GM12878 (cell line): Measurements from ENCODE around the gene ZKSCAN5. TPM values are rescaled to one million over a fixed set of nuclear protein-coding genes. Genes with fewer than 3 reads are reported as not detected.
A peak's percentile ranks its signal among the peaks of the same experiment; 100 is the strongest.

Experiments used
- CHD4 ChIP-seq: fragments of 200-600 bp; sonication (generic); IDR thresholded peaks from 2 replicates; pipeline ENCODE4 v1.6.1; 2016; ENCODE audit warnings: mild to moderate bottlenecking
- CREM ChIP-seq: IDR thresholded peaks from 2 replicates; pipeline ENCODE4 v1.6.1; 2014; ENCODE audit warnings: antibody characterized with exemption, low read depth
- EGR1 ChIP-seq, 2 experiments: IDR thresholded peaks; 1 replicate in 1 of 2; 2 replicates in 1 of 2; pipeline ENCODE4 v1.6.1; 2011 to 2012; ENCODE audit warnings: low read depth in 2 of 2, low read length in 2 of 2, borderline replicate concordance in 1 of 2, mild to moderate bottlenecking in 1 of 2, moderate library complexity in 1 of 2
- ETV6 ChIP-seq, 2 experiments: fragments of 450-650 bp in 1 of 2; IDR thresholded peaks in 1 of 2; conservative IDR thresholded peaks in 1 of 2; 2 replicates each; pipeline ENCODE4 v1.6.1; 2014; ENCODE audit warnings: antibody characterized with exemption in 1 of 2, borderline replicate concordance in 1 of 2, low read depth in 1 of 2, mild to moderate bottlenecking in 1 of 2, moderate library complexity in 1 of 2
- JUND ChIP-seq: IDR thresholded peaks from 2 replicates; pipeline ENCODE4 v1.6.1; 2012; ENCODE audit warnings: low read depth, mild to moderate bottlenecking, low read length, improper control_type of control experiment, moderate library complexity
- MEF2B ChIP-seq: fragments of 450-650 bp; IDR thresholded peaks from 2 replicates; pipeline ENCODE4 v1.6.1; 2018; ENCODE audit warnings: mild to moderate bottlenecking, moderate library complexity; ENCODE audit not compliant: partially characterized antibody, poor library complexity, severe bottlenecking
- MTA2 ChIP-seq: fragments of 450-650 bp; IDR thresholded peaks from 2 replicates; pipeline ENCODE4 v1.6.1; 2016; ENCODE audit warnings: low read depth, mild to moderate bottlenecking, moderate library complexity
- NR2C2 ChIP-seq: IDR thresholded peaks from 2 replicates; pipeline ENCODE4 v1.6.1; 2011; ENCODE audit warnings: borderline replicate concordance, low read depth; ENCODE audit not compliant: control insufficient read depth, insufficient read length
- PML ChIP-seq: IDR thresholded peaks from 2 replicates; pipeline ENCODE4 v1.6.1; 2012; ENCODE audit warnings: low read length, inconsistent platforms
- SIX5 ChIP-seq: IDR thresholded peaks from 2 replicates; pipeline ENCODE4 v1.6.1; 2011; ENCODE audit warnings: mild to moderate bottlenecking, low read depth, low read length, moderate library complexity; ENCODE audit not compliant: severe bottlenecking
- SPI1 ChIP-seq: IDR thresholded peaks from 2 replicates; pipeline ENCODE4 v1.6.1; 2011; ENCODE audit warnings: low read depth, mild to moderate bottlenecking, low read length, moderate library complexity, borderline replicate concordance; ENCODE audit not compliant: insufficient read depth
- ZNF217 ChIP-seq: fragments of 450-650 bp; IDR thresholded peaks from 2 replicates; pipeline ENCODE4 v1.6.1; 2017; ENCODE audit warnings: antibody characterized with exemption, mild to moderate bottlenecking
- polyA plus RNA-seq, 11 experiments: library from polyadenylated mRNA; depleted of rRNA in 4 of 11; unstranded in 6 of 11; stranded (reverse) in 5 of 11; fragments of >200 nt; fragmentation: Nextera tagmentation in 4 of 11; fragmentation: Illumina TruSeq in 1 of 11; extraction: Ambion mirVana in 4 of 11; extraction: Trizol in 1 of 11; gene quantifications; 1 replicate in 1 of 11; 2 replicates in 10 of 11; pipeline versions ENCODE4 v1.2.1 to v1.2.3, GENCODE V29; 2011 to 2016; ENCODE audit warnings: inconsistent platforms in 2 of 11, missing spikeins in 2 of 11, low read depth in 1 of 11
- total RNA-seq, 4 experiments: library from RNA; depleted of rRNA in 3 of 4; stranded (reverse); fragments of >200 nt in 3 of 4; fragmentation: Illumina TruSeq in 1 of 4; extraction: Trizol in 1 of 4; gene quantifications; 2 replicates each; pipeline versions ENCODE4 v1.2.1 to v1.2.3, GENCODE V29; 2013 to 2021
- TF ChIP-seq, protein P1 (sequence below): fragments of 450-650 bp; formaldehyde crosslinking; IDR thresholded peaks from 2 replicates; pipeline ENCODE4 v1.4.0; 2020; ENCODE audit warnings: mild to moderate bottlenecking, moderate library complexity
- TF ChIP-seq, protein P2 (sequence below): fragments of 450-650 bp; IDR thresholded peaks from 2 replicates; pipeline ENCODE4 v1.6.1; 2016; ENCODE audit warnings: mild to moderate bottlenecking
- TF ChIP-seq, protein P3 (sequence below): fragments of 450-650 bp; IDR thresholded peaks from 2 replicates; pipeline ENCODE4 v1.6.1; 2016; ENCODE audit warnings: mild to moderate bottlenecking
- TF ChIP-seq, protein P4 (sequence below): IDR thresholded peaks from 2 replicates; pipeline ENCODE4 v1.6.1; 2011; ENCODE audit warnings: borderline replicate concordance, low read depth, mild to moderate bottlenecking, moderate library complexity, low read length; ENCODE audit not compliant: insufficient read depth, poor library complexity, severe bottlenecking
- TF ChIP-seq, protein P5 (sequence below): IDR thresholded peaks from 2 replicates; pipeline ENCODE4 v1.6.1; 2011; ENCODE audit warnings: mild to moderate bottlenecking, low read depth, low read length, moderate library complexity; ENCODE audit not compliant: insufficient replicate concordance
- TF ChIP-seq, protein P6 (sequence below): IDR thresholded peaks from 2 replicates; pipeline ENCODE4 v1.6.1; 2012; ENCODE audit warnings: low read depth, low read length, improper control_type of control experiment

ZKSCAN5 gene
- total and polyA plus RNA-seq, 10 of the 15 experiments (the other 5 are each of a cell fraction or from before 2014, with no cell fraction given): 2.5 to 10.1 (median 7.7) TPM

DNA sequence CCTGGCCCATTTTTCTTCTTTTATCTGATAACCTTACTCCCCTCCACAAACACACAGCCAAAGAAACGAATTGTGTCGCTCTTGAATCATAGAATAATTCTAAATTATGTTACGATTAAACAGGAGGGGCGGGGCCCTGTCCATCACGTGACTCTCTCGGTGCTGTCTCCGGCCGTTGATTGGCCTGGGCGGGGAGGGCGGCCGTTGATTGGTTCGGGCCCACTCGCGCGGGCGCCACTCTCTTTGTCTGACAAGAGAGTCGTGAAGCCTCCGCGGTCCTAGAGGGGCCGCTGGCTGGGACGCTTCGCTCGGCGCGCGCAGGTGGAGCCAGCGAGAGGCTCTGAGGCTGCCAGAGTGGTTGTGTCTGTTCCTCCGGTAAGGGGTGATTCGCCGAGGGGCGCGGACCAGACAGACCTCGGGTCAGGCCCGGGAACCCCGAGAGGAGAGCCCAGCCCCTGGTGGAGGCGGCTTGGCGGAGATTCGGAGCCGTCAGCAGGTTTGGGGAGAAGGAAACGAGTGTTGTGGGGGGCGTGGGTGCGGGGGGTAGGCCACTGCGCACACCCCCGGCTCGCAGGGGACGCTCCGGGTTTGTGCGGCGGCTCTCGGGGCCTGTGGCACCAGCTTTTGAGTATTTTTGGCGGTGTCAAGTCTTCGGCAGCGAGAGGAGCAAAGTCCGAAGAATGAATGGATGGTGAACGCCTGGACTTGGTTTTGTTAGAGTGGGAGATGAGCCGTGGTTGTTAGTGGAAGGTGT, 31.7 kb upstream of the ZKSCAN5 start, which contains the start of gene ZNF789 (continued):
- TF ChIP-seq, protein P1, sequence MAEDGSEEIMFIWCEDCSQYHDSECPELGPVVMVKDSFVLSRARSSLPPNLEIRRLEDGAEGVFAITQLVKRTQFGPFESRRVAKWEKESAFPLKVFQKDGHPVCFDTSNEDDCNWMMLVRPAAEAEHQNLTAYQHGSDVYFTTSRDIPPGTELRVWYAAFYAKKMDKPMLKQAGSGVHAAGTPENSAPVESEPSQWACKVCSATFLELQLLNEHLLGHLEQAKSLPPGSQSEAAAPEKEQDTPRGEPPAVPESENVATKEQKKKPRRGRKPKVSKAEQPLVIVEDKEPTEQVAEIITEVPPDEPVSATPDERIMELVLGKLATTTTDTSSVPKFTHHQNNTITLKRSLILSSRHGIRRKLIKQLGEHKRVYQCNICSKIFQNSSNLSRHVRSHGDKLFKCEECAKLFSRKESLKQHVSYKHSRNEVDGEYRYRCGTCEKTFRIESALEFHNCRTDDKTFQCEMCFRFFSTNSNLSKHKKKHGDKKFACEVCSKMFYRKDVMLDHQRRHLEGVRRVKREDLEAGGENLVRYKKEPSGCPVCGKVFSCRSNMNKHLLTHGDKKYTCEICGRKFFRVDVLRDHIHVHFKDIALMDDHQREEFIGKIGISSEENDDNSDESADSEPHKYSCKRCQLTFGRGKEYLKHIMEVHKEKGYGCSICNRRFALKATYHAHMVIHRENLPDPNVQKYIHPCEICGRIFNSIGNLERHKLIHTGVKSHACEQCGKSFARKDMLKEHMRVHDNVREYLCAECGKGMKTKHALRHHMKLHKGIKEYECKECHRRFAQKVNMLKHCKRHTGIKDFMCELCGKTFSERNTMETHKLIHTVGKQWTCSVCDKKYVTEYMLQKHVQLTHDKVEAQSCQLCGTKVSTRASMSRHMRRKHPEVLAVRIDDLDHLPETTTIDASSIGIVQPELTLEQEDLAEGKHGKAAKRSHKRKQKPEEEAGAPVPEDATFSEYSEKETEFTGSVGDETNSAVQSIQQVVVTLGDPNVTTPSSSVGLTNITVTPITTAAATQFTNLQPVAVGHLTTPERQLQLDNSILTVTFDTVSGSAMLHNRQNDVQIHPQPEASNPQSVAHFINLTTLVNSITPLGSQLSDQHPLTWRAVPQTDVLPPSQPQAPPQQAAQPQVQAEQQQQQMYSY (CRISPR knock-in tag): peak; percentile 72; the same call in 1 of the 2 replicates
- TF ChIP-seq, protein P2, sequence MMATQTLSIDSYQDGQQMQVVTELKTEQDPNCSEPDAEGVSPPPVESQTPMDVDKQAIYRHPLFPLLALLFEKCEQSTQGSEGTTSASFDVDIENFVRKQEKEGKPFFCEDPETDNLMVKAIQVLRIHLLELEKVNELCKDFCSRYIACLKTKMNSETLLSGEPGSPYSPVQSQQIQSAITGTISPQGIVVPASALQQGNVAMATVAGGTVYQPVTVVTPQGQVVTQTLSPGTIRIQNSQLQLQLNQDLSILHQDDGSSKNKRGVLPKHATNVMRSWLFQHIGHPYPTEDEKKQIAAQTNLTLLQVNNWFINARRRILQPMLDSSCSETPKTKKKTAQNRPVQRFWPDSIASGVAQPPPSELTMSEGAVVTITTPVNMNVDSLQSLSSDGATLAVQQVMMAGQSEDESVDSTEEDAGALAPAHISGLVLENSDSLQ: peak; percentile 97
- TF ChIP-seq, protein P3, sequence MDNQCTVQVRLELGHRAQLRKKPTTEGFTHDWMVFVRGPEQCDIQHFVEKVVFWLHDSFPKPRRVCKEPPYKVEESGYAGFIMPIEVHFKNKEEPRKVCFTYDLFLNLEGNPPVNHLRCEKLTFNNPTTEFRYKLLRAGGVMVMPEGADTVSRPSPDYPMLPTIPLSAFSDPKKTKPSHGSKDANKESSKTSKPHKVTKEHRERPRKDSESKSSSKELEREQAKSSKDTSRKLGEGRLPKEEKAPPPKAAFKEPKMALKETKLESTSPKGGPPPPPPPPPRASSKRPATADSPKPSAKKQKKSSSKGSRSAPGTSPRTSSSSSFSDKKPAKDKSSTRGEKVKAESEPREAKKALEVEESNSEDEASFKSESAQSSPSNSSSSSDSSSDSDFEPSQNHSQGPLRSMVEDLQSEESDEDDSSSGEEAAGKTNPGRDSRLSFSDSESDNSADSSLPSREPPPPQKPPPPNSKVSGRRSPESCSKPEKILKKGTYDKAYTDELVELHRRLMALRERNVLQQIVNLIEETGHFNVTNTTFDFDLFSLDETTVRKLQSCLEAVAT: peak; percentile 62; the same call in 1 of the 2 replicates
- TF ChIP-seq MEF2B (peak; percentile 39), SIX5 (no peak), NR2C2 (no peak), PML (peak; percentile 72; the same call in 1 of the 2 replicates), MTA2 (no peak), EGR1 (IDR thresholded peaks at IDR 0.05; ENCODE audit: borderline replicate concordance in 1 of 2, low read depth in 2 of 2, low read length in 2 of 2) (peak in 1 of 2 experiments; percentile 55; a peak in 1 of 3 replicates), ETV6 (conservative IDR thresholded peaks at IDR 0.05 in 1 of 2, IDR thresholded peaks at IDR 0.05 in 1 of 2; ENCODE audit: borderline replicate concordance in 1 of 2, low read depth in 1 of 2) (no peak), CHD4 (no peak), SPI1 (no peak), JUND (peak; percentile 5; the same call in 1 of the 2 replicates), ZNF217 (no peak), CREM (peak; percentile 67; the same call in 1 of the 2 replicates)
- TF ChIP-seq, protein P4, sequence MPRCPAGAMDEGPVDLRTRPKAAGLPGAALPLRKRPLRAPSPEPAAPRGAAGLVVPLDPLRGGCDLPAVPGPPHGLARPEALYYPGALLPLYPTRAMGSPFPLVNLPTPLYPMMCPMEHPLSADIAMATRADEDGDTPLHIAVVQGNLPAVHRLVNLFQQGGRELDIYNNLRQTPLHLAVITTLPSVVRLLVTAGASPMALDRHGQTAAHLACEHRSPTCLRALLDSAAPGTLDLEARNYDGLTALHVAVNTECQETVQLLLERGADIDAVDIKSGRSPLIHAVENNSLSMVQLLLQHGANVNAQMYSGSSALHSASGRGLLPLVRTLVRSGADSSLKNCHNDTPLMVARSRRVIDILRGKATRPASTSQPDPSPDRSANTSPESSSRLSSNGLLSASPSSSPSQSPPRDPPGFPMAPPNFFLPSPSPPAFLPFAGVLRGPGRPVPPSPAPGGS: no peak
- TF ChIP-seq, protein P5, sequence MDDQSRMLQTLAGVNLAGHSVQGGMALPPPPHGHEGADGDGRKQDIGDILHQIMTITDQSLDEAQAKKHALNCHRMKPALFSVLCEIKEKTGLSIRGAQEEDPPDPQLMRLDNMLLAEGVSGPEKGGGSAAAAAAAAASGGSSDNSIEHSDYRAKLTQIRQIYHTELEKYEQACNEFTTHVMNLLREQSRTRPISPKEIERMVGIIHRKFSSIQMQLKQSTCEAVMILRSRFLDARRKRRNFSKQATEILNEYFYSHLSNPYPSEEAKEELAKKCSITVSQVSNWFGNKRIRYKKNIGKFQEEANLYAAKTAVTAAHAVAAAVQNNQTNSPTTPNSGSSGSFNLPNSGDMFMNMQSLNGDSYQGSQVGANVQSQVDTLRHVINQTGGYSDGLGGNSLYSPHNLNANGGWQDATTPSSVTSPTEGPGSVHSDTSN: peak; percentile 91
- TF ChIP-seq, protein P6, sequence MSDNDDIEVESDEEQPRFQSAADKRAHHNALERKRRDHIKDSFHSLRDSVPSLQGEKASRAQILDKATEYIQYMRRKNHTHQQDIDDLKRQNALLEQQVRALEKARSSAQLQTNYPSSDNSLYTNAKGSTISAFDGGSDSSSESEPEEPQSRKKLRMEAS: peak; percentile 96
